ENCODE data around the gene TSPAN33. TPM values are rescaled to one million over a fixed set of nuclear protein-coding genes. Genes with fewer than 3 reads are reported as not detected.

TSPAN33 gene
- total and polyA plus RNA-seq, 2 of the 13 experiments (the other 11 are each of a cell fraction or from before 2014, with no cell fraction given), result 15.3 to 16.5 TPM

DNA sequence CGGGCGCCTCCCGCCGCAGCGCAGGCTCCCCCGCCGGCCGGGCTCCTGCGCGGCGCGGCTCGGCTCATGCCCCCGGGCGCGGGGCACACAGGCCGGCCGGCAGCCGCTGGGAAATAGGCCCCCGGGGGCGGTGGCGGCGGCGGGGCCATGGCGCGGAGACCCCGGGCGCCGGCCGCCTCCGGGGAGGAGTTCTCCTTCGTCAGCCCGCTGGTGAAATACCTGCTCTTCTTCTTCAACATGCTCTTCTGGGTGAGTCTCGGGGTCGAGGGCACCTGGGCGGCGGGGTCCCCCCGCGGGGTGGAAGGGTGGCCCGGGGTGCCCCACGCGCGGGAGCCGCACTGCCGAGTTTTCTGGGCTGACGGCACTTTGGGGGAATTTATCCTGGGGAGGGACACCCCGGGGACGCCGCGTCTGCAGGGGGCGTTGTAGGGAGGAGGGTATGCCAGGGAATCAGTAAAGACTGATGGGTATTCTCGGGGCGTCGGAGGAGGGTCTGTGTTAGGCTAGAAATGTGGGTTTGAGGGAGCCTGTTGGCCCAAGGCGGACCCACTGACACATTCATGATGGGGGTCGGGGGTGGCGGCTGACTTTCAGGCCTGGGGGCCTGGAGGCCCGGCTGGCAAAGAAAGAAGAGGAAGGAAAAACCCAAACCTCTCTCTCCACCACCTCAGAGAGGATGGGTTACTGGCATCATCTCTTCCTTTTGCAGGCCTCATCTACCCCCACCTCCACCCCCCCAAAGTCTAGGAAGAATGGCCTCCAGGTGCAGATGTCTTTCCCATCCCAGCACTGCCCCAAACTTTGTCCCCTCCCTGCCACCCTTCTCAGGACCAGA, 544 bp downstream of the TSPAN33 start (continued):
- TF ChIP-seq ZNF446 (CRISPR knock-in tag; IDR thresholded peaks at IDR 0.05) (0 out of 2 replicates have a peak, but pooled peaks have one; percentile 59), PLRG1 (conservative IDR thresholded peaks at IDR 0.05) (no peak), ZBTB7B (CRISPR knock-in tag; IDR thresholded peaks at IDR 0.05) (no peak), ZNF225 (CRISPR knock-in tag; IDR thresholded peaks at IDR 0.05) (no peak), ZNF274 (CRISPR knock-in tag; IDR thresholded peaks at IDR 0.05) (0 out of 2 replicates have a peak, but pooled peaks have one; percentile 24), ZNF460 (CRISPR knock-in tag; IDR thresholded peaks at IDR 0.05; ENCODE audit: borderline replicate concordance) (no peak), USF2 (IDR thresholded peaks at IDR 0.05; ENCODE audit: low read depth, low read length) (no peak), USF2 (CRISPR knock-in tag; IDR thresholded peaks at IDR 0.05; ENCODE audit: borderline replicate concordance) (no peak), SP1 (IDR thresholded peaks at IDR 0.05) (no peak), SP1 (CRISPR knock-in tag; IDR thresholded peaks at IDR 0.05) (no peak), THAP8 (CRISPR knock-in tag; IDR thresholded peaks at IDR 0.05; ENCODE audit: borderline replicate concordance) (no peak), ATF7-NPFF (CRISPR knock-in tag; IDR thresholded peaks at IDR 0.05; ENCODE audit: low read depth) (no peak), HCFC1 (IDR thresholded peaks at IDR 0.05; ENCODE audit: low read depth, low read length) (no peak), MYC (CRISPR knock-in tag; IDR thresholded peaks at IDR 0.05; ENCODE audit: borderline replicate concordance) (no peak), RFX1 (IDR thresholded peaks at IDR 0.05) (no peak)
- TF ChIP-seq, protein P1, sequence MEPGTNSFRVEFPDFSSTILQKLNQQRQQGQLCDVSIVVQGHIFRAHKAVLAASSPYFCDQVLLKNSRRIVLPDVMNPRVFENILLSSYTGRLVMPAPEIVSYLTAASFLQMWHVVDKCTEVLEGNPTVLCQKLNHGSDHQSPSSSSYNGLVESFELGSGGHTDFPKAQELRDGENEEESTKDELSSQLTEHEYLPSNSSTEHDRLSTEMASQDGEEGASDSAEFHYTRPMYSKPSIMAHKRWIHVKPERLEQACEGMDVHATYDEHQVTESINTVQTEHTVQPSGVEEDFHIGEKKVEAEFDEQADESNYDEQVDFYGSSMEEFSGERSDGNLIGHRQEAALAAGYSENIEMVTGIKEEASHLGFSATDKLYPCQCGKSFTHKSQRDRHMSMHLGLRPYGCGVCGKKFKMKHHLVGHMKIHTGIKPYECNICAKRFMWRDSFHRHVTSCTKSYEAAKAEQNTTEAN (CRISPR knock-in tag; conservative IDR thresholded peaks at IDR 0.05), result no peak
- TF ChIP-seq, protein P2, sequence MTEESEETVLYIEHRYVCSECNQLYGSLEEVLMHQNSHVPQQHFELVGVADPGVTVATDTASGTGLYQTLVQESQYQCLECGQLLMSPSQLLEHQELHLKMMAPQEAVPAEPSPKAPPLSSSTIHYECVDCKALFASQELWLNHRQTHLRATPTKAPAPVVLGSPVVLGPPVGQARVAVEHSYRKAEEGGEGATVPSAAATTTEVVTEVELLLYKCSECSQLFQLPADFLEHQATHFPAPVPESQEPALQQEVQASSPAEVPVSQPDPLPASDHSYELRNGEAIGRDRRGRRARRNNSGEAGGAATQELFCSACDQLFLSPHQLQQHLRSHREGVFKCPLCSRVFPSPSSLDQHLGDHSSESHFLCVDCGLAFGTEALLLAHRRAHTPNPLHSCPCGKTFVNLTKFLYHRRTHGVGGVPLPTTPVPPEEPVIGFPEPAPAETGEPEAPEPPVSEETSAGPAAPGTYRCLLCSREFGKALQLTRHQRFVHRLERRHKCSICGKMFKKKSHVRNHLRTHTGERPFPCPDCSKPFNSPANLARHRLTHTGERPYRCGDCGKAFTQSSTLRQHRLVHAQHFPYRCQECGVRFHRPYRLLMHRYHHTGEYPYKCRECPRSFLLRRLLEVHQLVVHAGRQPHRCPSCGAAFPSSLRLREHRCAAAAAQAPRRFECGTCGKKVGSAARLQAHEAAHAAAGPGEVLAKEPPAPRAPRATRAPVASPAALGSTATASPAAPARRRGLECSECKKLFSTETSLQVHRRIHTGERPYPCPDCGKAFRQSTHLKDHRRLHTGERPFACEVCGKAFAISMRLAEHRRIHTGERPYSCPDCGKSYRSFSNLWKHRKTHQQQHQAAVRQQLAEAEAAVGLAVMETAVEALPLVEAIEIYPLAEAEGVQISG (CRISPR knock-in tag; IDR thresholded peaks at IDR 0.05), result peak; percentile 68
- TF ChIP-seq, protein P3, sequence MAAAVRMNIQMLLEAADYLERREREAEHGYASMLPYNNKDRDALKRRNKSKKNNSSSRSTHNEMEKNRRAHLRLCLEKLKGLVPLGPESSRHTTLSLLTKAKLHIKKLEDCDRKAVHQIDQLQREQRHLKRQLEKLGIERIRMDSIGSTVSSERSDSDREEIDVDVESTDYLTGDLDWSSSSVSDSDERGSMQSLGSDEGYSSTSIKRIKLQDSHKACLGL (CRISPR knock-in tag; IDR thresholded peaks at IDR 0.05), result no peak

All from HepG2 (cell line).